Embryonic facial prominence (tissue), 1 donor: ENCODE data around the gene FGFR3.

Experiments used
- DNase-seq: peaks from one replicate; pipeline ENCODE4 v3.0.0-alpha.2; 2016; ENCODE audit errors: extremely low spot score

FGFR3 gene

GRCh38 chr4:1802720-1803522 lies 9.8 kb downstream of the FGFR3 start:
- DNase-seq, result no peak

DNA sequence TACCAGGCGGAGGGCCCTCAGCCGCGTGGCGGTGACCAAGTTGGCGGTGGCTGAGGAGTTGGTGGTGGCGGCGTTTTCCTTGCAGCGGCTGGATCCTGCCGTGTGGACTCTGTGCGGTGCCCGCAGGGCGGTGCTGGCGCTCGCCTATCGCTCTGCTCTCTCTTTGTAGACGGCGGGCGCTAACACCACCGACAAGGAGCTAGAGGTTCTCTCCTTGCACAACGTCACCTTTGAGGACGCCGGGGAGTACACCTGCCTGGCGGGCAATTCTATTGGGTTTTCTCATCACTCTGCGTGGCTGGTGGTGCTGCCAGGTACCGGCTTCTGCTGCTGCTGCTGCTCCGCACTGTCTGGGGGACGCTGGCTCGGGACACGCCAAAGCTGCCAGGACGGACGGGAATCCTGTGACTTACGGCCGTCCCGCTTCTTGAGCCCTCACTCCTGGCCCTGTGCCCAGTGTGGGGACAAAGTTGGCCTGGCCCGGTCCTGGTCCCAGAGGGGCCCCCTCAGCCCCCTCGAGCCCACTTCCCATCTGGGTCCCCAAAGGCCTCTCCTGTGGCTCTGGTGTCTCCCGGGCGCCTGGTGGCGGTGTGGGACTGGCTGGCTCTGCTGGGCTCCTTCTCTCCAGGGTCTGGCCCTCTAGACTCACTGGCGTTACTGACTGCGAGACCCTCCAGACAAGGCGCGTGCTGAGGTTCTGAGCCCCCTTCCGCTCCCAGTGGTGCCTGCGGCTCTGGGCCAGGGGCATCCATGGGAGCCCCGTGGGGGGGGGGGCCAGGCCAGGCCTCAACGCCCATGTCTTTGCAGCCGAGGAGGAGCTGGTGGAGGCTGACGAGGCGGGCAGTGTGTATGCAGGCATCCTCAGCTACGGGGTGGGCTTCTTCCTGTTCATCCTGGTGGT lies 10.7 kb downstream of the FGFR3 start:
- DNase-seq, result no peak

GRCh38 chr4:1804638-1805492 lies 11.8 kb downstream of the FGFR3 start:
- no peak for DNase-seq

DNA sequence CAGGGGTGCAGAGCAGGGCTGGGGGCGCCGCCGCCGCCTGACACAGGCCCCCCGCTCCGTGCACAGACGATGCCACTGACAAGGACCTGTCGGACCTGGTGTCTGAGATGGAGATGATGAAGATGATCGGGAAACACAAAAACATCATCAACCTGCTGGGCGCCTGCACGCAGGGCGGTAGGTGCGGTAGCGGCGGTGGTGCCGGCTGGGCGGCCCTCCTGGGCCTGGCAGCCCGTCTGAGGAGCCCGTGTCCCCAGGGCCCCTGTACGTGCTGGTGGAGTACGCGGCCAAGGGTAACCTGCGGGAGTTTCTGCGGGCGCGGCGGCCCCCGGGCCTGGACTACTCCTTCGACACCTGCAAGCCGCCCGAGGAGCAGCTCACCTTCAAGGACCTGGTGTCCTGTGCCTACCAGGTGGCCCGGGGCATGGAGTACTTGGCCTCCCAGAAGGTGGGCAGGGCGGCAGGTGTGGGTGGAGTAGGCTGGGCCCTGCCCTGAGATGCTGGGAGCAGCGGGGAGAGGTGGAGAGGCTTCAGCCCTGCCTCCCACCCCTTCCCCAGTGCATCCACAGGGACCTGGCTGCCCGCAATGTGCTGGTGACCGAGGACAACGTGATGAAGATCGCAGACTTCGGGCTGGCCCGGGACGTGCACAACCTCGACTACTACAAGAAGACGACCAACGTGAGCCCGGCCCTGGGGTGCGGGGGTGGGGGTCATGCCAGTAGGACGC lies 12.6 kb downstream of the FGFR3 start:
- DNase-seq, result no peak

GRCh38 chr4:1806223-1806564 lies 13.1 kb downstream of the FGFR3 start:
- no peak for DNase-seq

DNA sequence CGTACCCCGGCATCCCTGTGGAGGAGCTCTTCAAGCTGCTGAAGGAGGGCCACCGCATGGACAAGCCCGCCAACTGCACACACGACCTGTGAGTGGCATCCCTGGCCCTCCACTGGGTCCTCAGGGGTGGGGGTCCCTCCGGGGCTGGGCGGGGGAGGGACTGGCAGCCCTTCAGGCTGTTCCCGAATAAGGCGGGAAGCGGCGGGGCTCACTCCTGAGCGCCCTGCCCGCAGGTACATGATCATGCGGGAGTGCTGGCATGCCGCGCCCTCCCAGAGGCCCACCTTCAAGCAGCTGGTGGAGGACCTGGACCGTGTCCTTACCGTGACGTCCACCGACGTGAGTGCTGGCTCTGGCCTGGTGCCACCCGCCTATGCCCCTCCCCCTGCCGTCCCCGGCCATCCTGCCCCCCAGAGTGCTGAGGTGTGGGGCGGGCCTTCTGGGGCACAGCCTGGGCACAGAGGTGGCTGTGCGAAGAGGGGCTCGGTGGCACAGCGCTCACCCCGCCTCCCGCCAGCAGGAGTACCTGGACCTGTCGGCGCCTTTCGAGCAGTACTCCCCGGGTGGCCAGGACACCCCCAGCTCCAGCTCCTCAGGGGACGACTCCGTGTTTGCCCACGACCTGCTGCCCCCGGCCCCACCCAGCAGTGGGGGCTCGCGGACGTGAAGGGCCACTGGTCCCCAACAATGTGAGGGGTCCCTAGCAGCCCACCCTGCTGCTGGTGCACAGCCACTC lies 13.7 kb downstream of the FGFR3 start:
- no peak for DNase-seq

DNA sequence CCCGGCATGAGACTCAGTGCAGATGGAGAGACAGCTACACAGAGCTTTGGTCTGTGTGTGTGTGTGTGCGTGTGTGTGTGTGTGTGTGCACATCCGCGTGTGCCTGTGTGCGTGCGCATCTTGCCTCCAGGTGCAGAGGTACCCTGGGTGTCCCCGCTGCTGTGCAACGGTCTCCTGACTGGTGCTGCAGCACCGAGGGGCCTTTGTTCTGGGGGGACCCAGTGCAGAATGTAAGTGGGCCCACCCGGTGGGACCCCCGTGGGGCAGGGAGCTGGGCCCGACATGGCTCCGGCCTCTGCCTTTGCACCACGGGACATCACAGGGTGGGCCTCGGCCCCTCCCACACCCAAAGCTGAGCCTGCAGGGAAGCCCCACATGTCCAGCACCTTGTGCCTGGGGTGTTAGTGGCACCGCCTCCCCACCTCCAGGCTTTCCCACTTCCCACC lies 14.3 kb downstream of the FGFR3 start:
- DNase-seq, result no peak

DNA sequence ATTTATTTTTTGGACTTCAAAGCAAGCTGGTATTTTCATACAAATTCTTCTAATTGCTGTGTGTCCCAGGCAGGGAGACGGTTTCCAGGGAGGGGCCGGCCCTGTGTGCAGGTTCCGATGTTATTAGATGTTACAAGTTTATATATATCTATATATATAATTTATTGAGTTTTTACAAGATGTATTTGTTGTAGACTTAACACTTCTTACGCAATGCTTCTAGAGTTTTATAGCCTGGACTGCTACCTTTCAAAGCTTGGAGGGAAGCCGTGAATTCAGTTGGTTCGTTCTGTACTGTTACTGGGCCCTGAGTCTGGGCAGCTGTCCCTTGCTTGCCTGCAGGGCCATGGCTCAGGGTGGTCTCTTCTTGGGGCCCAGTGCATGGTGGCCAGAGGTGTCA lies 15.3 kb downstream of the FGFR3 start:
- DNase-seq, result no peak

GRCh38 chr4:1808851-1809753 lies 16.0 kb downstream of the FGFR3 start:
- no peak for DNase-seq

- DNase-seq, result no peak
Observed at GRCh38 chr4:1809754-1810502, 16.8 kb downstream of the FGFR3 start.

DNA sequence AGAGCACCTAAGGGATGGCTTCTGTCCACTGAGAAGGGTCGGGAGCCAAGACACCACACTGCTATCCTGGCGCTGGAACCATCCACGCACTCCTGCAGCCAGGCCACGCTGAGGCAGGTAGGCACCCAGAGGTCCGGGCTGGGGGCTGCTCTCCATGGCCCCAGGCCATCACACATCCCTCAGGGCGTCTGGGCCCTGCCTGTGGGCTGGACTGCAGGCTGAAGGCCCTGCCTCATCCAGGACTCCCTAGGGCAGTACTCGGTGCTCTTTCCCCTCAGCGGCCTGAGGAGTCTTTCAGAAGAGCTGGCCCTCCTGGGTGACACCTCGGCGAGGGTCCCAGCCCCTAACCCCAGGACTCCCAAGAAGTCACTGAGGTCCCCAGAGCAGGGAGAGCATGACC lies 17.7 kb downstream of the FGFR3 start:
- DNase-seq, result no peak

DNA sequence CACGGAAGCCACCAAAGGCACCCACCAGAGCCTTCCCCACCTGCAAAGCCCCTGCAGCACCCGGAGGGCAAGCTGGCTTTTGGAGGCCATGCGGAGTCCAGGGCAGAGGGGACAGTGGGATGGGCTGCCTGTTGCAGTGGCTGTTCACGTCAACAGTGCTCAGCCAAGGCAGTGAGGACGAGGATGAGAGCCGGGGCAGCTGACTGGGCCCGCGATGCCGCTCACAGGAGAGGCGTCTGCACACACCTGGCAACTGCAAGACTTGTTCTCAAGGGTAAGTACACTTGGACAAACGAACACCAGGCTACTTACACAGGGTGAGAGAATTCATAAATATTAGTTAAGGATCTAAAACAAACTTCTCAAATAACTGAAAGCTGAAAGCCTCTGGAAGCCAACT lies 19.6 kb downstream of the FGFR3 start:
- no peak for DNase-seq

DNA sequence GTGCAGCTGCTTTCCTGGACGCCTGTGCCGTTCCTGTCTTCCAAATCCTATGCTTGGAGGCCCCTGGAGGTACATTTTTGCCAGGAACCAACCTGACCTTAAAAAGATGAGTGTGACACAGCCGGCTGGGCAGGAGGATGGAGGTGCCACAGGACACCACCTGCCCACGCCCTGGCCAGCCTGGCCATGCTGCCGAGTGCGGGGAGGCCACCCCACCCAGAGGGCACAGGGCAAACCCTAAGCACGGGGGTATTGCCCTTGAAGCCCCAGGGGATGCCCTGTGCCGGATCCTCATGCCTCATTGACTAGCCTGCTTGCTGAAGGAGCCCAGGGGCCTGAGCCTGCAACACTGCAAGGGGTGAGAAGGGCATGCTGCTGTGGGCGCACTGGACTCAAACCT lies 20.1 kb downstream of the FGFR3 start:
- no peak for DNase-seq

DNA sequence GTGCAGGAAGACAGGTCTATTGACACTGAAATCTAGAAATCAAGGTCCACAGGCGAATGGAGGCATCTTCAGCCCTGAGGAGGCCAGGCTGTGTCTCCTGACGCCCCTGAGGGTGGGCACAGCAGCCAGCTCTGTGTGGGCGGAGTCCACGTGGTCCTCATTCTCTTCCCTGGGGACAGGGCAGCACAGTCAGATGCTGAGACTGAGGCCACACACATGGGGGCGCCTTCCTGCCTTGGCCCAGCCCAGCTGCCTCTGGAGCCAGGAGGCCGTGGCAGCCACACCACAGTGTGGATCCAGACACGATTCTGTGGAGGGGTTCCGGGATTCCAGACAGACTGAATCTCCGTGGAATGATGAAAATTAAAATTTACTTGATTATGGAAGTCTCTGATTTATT lies 20.8 kb downstream of the FGFR3 start:
- DNase-seq, result no peak

- DNase-seq, result no peak
Observed at GRCh38 chr4:1814453-1814852, 21.4 kb downstream of the FGFR3 start.

GRCh38 chr4:1815096-1815996 lies 22.3 kb downstream of the FGFR3 start:
- DNase-seq, result no peak

DNA sequence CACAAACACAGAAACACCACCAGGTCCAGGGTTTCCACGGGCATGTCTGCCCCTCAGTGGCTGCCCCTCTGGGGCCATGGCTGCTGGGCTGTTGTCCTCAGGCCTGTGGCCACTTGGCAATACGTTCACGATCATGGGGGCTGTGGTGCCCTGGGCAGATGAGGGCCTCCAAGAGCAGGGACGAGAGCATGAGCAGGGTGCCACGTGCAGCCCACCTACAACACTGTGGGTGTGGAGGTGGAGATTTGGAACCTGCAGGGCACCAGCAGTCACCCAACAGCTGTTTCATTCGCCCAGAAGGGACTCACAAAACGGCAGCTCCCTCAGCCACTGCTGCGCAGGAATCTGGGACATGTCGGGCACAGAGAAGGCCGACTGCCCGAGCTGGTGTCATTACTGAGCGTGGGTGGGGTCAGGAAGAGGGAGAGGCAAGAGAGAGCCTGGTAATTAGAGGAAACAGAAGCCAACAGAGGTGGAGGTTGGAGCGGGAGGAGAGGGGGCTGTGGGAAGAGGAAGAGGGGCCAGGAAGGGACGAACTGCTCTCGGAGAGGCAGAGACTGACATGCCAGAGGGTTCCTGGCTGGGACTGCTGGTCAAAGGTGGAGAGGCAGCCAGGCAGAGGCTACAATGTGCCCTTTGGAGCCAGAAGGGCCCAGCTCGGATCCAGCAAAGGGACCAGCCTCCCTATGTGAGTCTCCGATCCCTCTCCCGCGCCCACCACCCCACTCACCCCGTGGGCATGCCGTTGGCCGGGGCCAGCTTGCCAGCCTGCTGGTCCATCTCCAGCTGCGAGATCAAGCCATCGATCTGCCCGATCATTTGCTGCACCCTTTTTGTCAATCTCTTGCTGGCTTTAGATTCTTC lies 23.1 kb downstream of the FGFR3 start:
- DNase-seq, result no peak
